Suppressor macrophage (primary cell): Measurements from ENCODE around the gene TNFRSF25.

Source experiments
- DNase-seq, 4 experiments: peaks; one replicate each; pipeline ENCODE4 v3.0.0-alpha.2; 2020 to 2022

Gene TNFRSF25

GRCh38 chr1:6417961-6418667, 47.9 kb downstream of the TNFRSF25 start:
- DNase-seq, result no peak

GRCh38 chr1:6416906-6417305, 49.1 kb downstream of the TNFRSF25 start:
- DNase-seq, result no peak

DNA sequence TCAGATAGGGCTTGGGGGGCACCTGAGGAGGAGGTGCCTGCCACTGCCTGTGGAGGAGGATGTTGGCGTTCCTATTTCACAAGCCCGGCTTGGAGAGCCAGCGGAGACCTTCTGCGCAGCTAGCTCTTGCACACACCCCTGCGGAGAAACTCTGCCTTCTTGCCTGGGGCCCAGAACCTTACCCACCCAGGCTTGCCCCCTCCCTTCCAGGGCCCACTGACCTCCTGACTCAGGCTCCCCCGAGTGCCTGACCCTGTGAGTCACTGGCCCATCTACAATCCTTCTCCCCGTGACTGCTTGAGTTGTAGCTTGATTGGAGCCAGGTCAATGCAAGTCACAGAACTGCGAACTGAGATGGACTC, 49.7 kb downstream of the TNFRSF25 start:
- DNase-seq, result peak in 2 of 4 experiments; percentile 25 to 26

DNA sequence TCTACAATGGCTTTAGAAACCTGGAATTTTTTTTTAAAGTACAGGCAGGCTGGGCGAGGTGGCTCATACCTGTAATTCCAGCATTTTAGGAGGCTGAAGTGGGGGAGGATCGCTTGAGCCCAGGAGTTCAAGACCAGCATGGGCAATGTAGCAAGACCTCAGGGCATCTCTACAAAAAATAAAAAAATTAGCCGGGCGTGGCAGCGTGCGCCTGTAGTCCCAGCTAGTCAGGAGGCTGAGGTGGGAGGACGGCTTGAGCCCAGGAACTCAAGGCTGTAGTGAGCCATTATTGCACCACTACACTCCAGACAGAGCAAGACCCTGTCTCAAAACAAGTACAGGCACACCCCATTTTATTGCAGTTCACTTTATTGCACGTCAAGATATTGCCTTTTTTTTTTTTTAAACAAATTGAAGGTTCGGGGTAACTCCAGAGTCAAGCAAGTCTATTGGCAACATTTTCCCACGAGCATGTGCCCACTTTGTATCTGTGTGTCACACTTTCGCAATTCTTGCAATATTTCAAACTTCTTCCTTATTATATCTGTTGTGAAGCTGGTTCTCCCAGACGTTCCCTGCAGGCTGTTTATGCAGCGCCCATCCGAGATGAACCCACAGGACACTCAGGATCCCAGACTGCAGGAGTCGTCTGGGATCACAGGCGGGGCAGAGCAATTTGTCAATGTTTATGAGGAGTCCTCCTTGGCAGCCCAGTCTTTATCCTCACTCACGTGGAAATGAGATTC, 50.9 kb downstream of the TNFRSF25 start:
- peak; percentile 58 to 87 (median 70) for DNase-seq

GRCh38 chr1:6414443-6414844, 51.5 kb downstream of the TNFRSF25 start:
- peak in 3 of 4 experiments; percentile 28 to 62 (median 46) for DNase-seq

DNA sequence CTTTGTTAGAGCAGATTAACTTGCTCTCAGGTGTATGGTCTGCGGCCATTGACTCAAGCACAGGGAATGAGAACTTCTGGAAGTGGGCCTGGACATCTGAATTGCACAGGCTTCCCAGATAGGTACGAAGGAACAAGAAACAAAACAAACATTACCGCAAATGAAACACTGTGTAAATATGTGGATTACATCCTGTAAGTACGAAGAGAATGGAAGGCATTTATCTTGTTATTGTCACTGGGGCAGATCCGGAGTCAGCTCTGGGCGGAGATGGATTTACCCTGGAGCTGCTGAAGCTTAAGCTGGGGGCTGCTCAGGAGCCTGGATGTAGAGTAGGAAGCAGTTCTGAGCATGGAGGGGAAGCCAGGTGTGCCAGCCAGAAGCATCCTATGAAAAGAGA, 53.1 kb downstream of the TNFRSF25 start:
- no peak for DNase-seq
